SK-N-SH treated with all-trans-retinoic acid at 6 μM for 48 hours (cell line): ENCODE data around the gene FBLIM1.

Experiments used
- PATZ1 ChIP-seq: fragments of 250-450 bp; sonication (Bioruptor Pico); IDR thresholded peaks from 2 replicates; pipeline ENCODE4 v1.8.0; 2020; ENCODE audit warnings: mild to moderate bottlenecking, moderate library complexity, borderline replicate concordance
- TOX ChIP-seq: fragments of 250-450 bp; sonication (Bioruptor Pico); IDR thresholded peaks from 2 replicates; pipeline ENCODE4 v1.8.0; 2021; ENCODE audit warnings: mild to moderate bottlenecking, moderate library complexity, borderline replicate concordance
- TSHZ2 ChIP-seq: fragments of 250-450 bp; sonication (Bioruptor Pico); IDR thresholded peaks from 2 replicates; pipeline ENCODE4 v1.5.0; 2020; ENCODE audit warnings: mild to moderate bottlenecking, moderate library complexity

GRCh38 chr1:15835205-15835740, 76.7 kb downstream of the FBLIM1 start:
- TF ChIP-seq PATZ1 (CRISPR knock-in tag) (no peak), TSHZ2 (CRISPR knock-in tag) (no peak), TOX (no peak)
